GM12891 (cell line): Measurements from ENCODE around the gene TFB1M.

Experiments used
- PAX5 ChIP-seq: IDR thresholded peaks from 2 replicates; pipeline ENCODE4 v1.6.1; 2011; ENCODE audit warnings: low read length, moderate library complexity, mild to moderate bottlenecking; ENCODE audit not compliant: insufficient read depth, severe bottlenecking
- POLR2A ChIP-seq: IDR thresholded peaks from 2 replicates; pipeline ENCODE4 v1.6.1; 2011; ENCODE audit warnings: low read depth, low read length, control low read depth
- POLR2AphosphoS5 ChIP-seq: IDR thresholded peaks from 2 replicates; pipeline ENCODE4 v1.6.1; 2011; ENCODE audit warnings: low read depth, low read length, control low read depth
- POU2F2 ChIP-seq: IDR thresholded peaks from 2 replicates; pipeline ENCODE4 v1.6.1; 2011; ENCODE audit warnings: low read depth, mild to moderate bottlenecking, control low read depth, low read length, moderate library complexity
- SPI1 ChIP-seq: IDR thresholded peaks from 2 replicates; pipeline ENCODE4 v1.6.1; 2011; ENCODE audit warnings: low read depth, low read length, control low read depth
- TAF1 ChIP-seq: IDR thresholded peaks from 2 replicates; pipeline ENCODE4 v1.6.1; 2011; ENCODE audit warnings: low read depth, low read length, control low read depth

- TF ChIP-seq POLR2A (no peak), POU2F2 (no peak), POLR2AphosphoS5 (no peak), TAF1 (no peak), PAX5 (no peak), SPI1 (no peak)
Measured at GRCh38 chr6:155244434-155244833, 69.8 kb downstream of the TFB1M start.
